Measurements from ENCODE around the gene CDH4. TPM values are rescaled to one million over a fixed set of nuclear protein-coding genes. Genes with fewer than 3 reads are reported as not detected.

The CDH4 gene
- total and polyA plus RNA-seq, 4 experiments from 2014 or later: 0.39 to 1.1 (median 0.41) TPM; not detected in 1

- peak overlapping the region in 1 of 7 donors; percentile 17 for H3K27ac Mint-ChIP-seq
- H3K27me3 ChIP-seq (ENCODE audit: insufficient read depth, low read length): no peaks in the 10 kb centered on the region
- H3K4me1 Mint-ChIP-seq: peaks cover 0 to 1% (median 0%) of the 10 kb centered on the region in 4 donors
- peaks cover 0 to 9% (median 2%) of the 10 kb centered on the region in 8 donors for H3K9me3 Mint-ChIP-seq
- H3K4me3 Mint-ChIP-seq: no peak overlapping the region
- CTCF ChIA-PET (ENCODE audit: partially characterized antibody): no interaction called here
- no peaks in the 10 kb centered on the region for H3K9me3 ChIP-seq (ENCODE audit: control insufficient read depth in 1 of 2, low read length in 2 of 2)
- POLR2A ChIA-PET (ENCODE audit: partially characterized antibody): no interaction called here
- H3K4me3 ChIP-seq (ENCODE audit: low read length in 2 of 2): no peak overlapping the region
- H3K36me3 ChIP-seq (ENCODE audit: insufficient read depth, low read length): peaks cover 18% of the 10 kb centered on the region
- intact Hi-C loops (cut with micrococcal nuclease): no loop called here
- peaks cover 28 to 47% of the 10 kb centered on the region in 2 donors for H3K36me3 Mint-ChIP-seq
- no peak for DNase-seq
- no peaks in the 10 kb centered on the region for H3K4me1 ChIP-seq (ENCODE audit: insufficient read depth, low read length)
- H3K27ac ChIP-seq (ENCODE audit: low read depth, low read length): no peak overlapping the region
- peaks cover 4 to 6% of the 10 kb centered on the region in 2 donors for H3K27me3 Mint-ChIP-seq
Observed at GRCh38 chr20:61972636-61973508, 720.8 kb downstream of the CDH4 start.

- Mint-ChIP-seq H3K4me3 (no peak overlapping the region), H3K27me3 (peaks cover 0 to 3% of the 10 kb centered on the region in 2 donors), H3K9me3 (peaks cover 0 to 9% (median 2%) of the 10 kb centered on the region in 8 donors), H3K4me1 (peaks cover 0 to 1% (median 0%) of the 10 kb centered on the region in 4 donors), H3K27ac (no peak overlapping the region), H3K36me3 (peaks cover 29 to 47% of the 10 kb centered on the region in 2 donors)
- peaks cover 18% of the 10 kb centered on the region for H3K36me3 ChIP-seq (ENCODE audit: insufficient read depth, low read length)
- no peaks in the 10 kb centered on the region for H3K9me3 ChIP-seq (ENCODE audit: control insufficient read depth in 1 of 2, low read length in 2 of 2)
- no peaks in the 10 kb centered on the region for H3K27me3 ChIP-seq (ENCODE audit: insufficient read depth, low read length)
- intact Hi-C loops (cut with micrococcal nuclease): no loop called here
- H3K4me3 ChIP-seq (ENCODE audit: low read length in 2 of 2): no peak overlapping the region
- CTCF ChIA-PET (ENCODE audit: partially characterized antibody): no interaction called here
- no peak for DNase-seq
- H3K4me1 ChIP-seq (ENCODE audit: insufficient read depth, low read length): no peaks in the 10 kb centered on the region
- POLR2A ChIA-PET (ENCODE audit: partially characterized antibody): no interaction called here
- H3K27ac ChIP-seq (ENCODE audit: low read depth, low read length): no peak overlapping the region
Observed at GRCh38 chr20:61973515-61974356, 721.7 kb downstream of the CDH4 start.

DNA sequence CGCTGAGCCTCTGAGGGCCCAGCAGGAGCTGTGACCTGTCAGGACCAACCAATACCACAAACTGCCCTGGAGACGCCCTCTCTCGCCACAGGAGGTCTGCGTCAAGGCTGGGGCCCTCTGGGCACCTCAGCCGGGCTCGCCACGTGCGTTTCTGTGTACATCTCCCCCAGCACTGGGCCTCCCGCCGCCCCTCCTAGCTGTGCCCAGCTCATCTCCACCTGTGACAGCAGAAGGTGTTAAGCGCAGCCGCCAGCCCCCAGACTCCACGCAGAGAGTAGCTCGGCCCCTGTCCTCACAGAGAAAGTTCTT is 722.2 kb downstream of the CDH4 start:
- Histone ChIP-seq H3K4me3 (ENCODE audit: low read length in 2 of 2) (no peak overlapping the region), H3K4me1 (ENCODE audit: insufficient read depth, low read length) (no peaks in the 10 kb centered on the region), H3K27me3 (ENCODE audit: insufficient read depth, low read length) (no peaks in the 10 kb centered on the region), H3K27ac (ENCODE audit: low read depth, low read length) (no peak overlapping the region), H3K9me3 (ENCODE audit: control insufficient read depth in 1 of 2, low read length in 2 of 2) (no peaks in the 10 kb centered on the region), H3K36me3 (ENCODE audit: insufficient read depth, low read length) (peaks cover 18% of the 10 kb centered on the region)
- CTCF ChIA-PET (ENCODE audit: partially characterized antibody): no interaction called here
- Mint-ChIP-seq H3K4me1 (peaks cover 0 to 1% (median 0%) of the 10 kb centered on the region in 4 donors), H3K4me3 (no peak overlapping the region), H3K36me3 (peaks cover 33 to 50% of the 10 kb centered on the region in 2 donors), H3K27me3 (no peaks in the 10 kb centered on the region), H3K27ac (no peak overlapping the region), H3K9me3 (peaks cover 0 to 9% (median 2%) of the 10 kb centered on the region in 8 donors)
- POLR2A ChIA-PET (ENCODE audit: partially characterized antibody): no interaction called here
- intact Hi-C loops (cut with micrococcal nuclease): no loop called here
- DNase-seq: no peak

DNA sequence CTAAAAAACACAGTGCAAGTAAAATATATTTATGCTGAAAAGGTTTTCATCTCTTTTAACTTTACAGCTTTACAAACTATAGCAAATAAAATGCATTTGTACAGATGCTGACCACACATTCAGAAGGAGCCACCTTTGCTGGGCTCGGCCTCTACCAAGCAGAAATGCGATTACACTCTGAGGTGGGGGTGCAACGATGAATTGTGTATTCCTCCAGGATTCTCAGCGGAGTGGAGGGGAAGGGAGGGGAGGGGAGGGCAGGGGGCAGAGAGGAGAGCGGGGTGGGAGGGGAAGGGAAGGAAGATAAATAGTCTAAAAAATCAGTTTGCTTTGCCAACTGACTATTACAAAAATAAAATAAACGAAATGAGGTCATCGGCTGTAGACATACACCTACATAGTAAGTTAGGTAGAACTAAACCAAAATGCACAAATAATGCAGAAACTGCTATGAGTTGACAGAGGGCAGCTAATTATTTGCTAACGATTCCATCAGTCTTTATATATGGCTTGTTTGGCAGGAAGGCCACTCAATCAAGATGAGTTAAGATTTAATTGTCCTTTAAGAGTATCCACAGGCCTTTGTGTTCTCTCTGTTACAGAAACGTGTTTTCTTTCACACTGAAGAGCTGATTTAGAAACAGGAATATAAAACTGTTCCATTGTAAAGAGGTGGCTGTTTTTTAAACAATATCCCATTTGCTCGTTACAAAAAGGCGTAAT is 723.5 kb downstream of the CDH4 start:
- Histone ChIP-seq H3K9me3 (ENCODE audit: control insufficient read depth in 1 of 2, low read length in 2 of 2) (no peaks in the 10 kb centered on the region), H3K27ac (ENCODE audit: low read depth, low read length) (no peak overlapping the region), H3K4me1 (ENCODE audit: insufficient read depth, low read length) (no peaks in the 10 kb centered on the region), H3K36me3 (ENCODE audit: insufficient read depth, low read length) (peaks cover 18% of the 10 kb centered on the region), H3K27me3 (ENCODE audit: insufficient read depth, low read length) (no peaks in the 10 kb centered on the region), H3K4me3 (ENCODE audit: low read length in 2 of 2) (no peak overlapping the region)
- Mint-ChIP-seq H3K27me3 (no peaks in the 10 kb centered on the region), H3K9me3 (peaks cover 0 to 6% (median under 1%) of the 10 kb centered on the region in 8 donors), H3K4me3 (no peak overlapping the region), H3K36me3 (peaks cover 33 to 50% of the 10 kb centered on the region in 2 donors), H3K4me1 (peaks cover 0 to 3% (median 0%) of the 10 kb centered on the region in 4 donors), H3K27ac (no peak overlapping the region)
- intact Hi-C loops (cut with micrococcal nuclease): no loop called here
- no peak for DNase-seq
- ChIA-PET CTCF (ENCODE audit: partially characterized antibody) (no interaction called here), POLR2A (ENCODE audit: partially characterized antibody) (no interaction called here)

DNA sequence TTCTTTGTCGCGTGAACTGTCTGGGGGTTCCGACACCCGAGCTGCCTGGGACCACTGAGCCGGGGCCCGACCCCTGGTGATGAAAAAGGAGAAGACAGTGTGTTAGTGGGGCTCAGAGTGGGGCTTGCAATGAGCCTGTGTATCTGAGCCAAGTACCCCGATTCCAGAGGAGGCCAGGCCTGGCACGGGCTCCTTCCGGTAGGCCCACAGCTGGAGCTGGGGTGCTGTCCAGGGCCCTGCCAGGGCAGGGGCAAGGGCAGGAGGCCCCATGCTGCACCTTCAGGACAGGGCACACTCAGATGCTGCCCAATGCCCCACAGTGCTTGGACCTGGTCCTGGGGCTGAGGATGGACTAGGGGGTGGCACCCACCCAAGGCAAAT is 724.2 kb downstream of the CDH4 start:
- no peak overlapping the region for H3K4me3 Mint-ChIP-seq
- peaks cover 34 to 53% of the 10 kb centered on the region in 2 donors for H3K36me3 Mint-ChIP-seq
- POLR2A ChIA-PET (ENCODE audit: partially characterized antibody): no interaction called here

DNA sequence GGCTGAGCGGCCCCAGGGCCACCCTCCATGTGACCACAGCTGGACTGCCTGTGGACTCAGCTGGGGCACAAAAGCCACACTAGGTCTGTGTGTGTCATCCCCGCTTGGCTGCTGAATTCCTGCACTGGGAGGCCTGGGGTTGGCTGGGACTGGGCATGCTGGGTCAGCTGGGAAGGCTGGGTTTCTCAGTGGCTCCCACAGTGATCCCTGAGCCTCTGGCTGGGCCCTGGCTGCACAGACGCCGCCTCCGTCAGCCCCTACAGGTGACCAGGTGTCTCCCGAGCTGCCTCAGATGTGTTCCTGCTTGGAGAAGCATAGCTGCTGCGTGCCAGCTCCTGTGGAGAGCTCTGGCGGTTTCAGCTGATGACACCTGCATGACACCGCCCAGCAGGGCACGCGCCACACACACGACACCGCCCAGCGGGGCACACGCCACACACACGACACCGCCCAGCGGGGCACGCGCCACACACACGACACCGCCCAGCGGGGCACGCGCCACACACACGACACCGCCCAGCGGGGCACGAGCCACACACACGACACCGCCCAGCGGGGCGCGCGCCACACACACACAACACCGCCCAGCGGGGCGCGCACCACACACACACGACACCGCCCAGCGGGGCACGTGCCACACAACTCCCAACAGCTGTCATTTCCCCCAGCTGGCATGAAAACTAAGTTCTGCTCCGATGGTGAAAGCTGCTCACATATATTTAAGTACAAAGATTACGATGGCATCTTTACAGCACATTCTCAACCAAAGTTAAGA is 724.8 kb downstream of the CDH4 start:
- peaks cover 36 to 55% of the 10 kb centered on the region in 2 donors for H3K36me3 Mint-ChIP-seq
- DNase-seq: no peak
- Histone ChIP-seq H3K4me3 (ENCODE audit: low read length in 2 of 2) (no peak overlapping the region), H3K4me1 (ENCODE audit: insufficient read depth, low read length) (no peaks in the 10 kb centered on the region), H3K27ac (ENCODE audit: low read depth, low read length) (no peak overlapping the region), H3K27me3 (ENCODE audit: insufficient read depth, low read length) (no peaks in the 10 kb centered on the region), H3K36me3 (ENCODE audit: insufficient read depth, low read length) (peaks cover 18% of the 10 kb centered on the region), H3K9me3 (ENCODE audit: control insufficient read depth in 1 of 2, low read length in 2 of 2) (no peaks in the 10 kb centered on the region)
- ChIA-PET CTCF (ENCODE audit: partially characterized antibody) (no interaction called here), POLR2A (ENCODE audit: partially characterized antibody) (no interaction called here)
- peaks cover 5 to 15% (median 6%) of the 10 kb centered on the region in 4 donors for H3K4me1 Mint-ChIP-seq
- H3K27me3 Mint-ChIP-seq: no peaks in the 10 kb centered on the region
- no peak overlapping the region for H3K4me3 Mint-ChIP-seq
- intact Hi-C loops (cut with micrococcal nuclease): no loop called here
- peak overlapping the region in 1 of 7 donors; percentile 12 for H3K27ac Mint-ChIP-seq
- peaks cover 0 to 10% (median 5%) of the 10 kb centered on the region in 8 donors for H3K9me3 Mint-ChIP-seq

More for the DNA sequence above, 724.2 kb downstream of the CDH4 start:
- Histone ChIP-seq H3K36me3 (ENCODE audit: insufficient read depth, low read length) (peaks cover 18% of the 10 kb centered on the region), H3K4me1 (ENCODE audit: insufficient read depth, low read length) (no peaks in the 10 kb centered on the region), H3K27ac (ENCODE audit: low read depth, low read length) (no peak overlapping the region), H3K27me3 (ENCODE audit: insufficient read depth, low read length) (no peaks in the 10 kb centered on the region), H3K4me3 (ENCODE audit: low read length in 2 of 2) (no peak overlapping the region), H3K9me3 (ENCODE audit: control insufficient read depth in 1 of 2, low read length in 2 of 2) (no peaks in the 10 kb centered on the region)
- Mint-ChIP-seq H3K9me3 (peaks cover 0 to 7% (median 2%) of the 10 kb centered on the region in 8 donors), H3K27ac (peak overlapping the region in 2 of 7 donors; percentile 29 to 63), H3K27me3 (no peaks in the 10 kb centered on the region), H3K4me1 (peaks cover 2 to 10% (median 3%) of the 10 kb centered on the region in 4 donors)
- no peak for DNase-seq
- intact Hi-C loops (cut with micrococcal nuclease): no loop called here
- CTCF ChIA-PET (ENCODE audit: partially characterized antibody): no interaction called here
